Mammary epithelial cell (primary cell): ENCODE measurements around the gene EEFSEC.

Source experiments
- EZH2 ChIP-seq: IDR thresholded peaks from 2 replicates; pipeline ENCODE4 v1.6.1; 2012; ENCODE audit warnings: low read length, inconsistent platforms, borderline replicate concordance
- TF ChIP-seq, protein P1 (sequence below), 2 donors: IDR thresholded peaks in 1 of 2; conservative IDR thresholded peaks in 1 of 2; 2 replicates each; pipeline ENCODE4 v1.5.1; 2011 to 2012; ENCODE audit warnings: inconsistent platforms in 2 of 2, low read length in 2 of 2, mild to moderate bottlenecking in 2 of 2, control low read depth in 1 of 2, low read depth in 1 of 2; ENCODE audit not compliant: insufficient read depth in 1 of 2; ENCODE audit errors: extremely low read depth in 1 of 2

DNA sequence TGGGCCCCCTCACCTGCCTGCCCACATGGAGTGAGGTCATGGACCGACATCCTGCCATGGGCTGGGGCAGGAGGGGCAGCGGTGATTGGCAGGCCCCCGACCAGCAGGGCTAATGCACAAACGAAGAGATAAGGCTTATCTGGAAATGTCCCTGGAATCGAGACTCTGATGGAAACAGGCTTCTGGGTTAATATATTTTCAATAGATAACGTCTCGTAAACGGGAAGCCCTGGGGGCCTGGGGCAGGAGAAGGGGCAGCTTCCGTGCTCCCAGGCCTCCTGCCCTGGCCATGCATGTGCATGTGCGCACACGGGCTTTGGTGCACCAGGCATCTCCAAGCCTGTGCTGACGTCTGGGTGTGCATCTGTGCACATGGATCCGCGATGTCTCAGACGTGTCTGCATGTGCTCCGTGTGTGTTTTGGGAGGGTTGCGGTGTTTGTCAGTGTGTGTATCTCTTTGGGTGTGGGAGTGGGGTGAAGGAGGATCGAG, 258.3 kb downstream of the EEFSEC start:
- TF ChIP-seq, protein P1, sequence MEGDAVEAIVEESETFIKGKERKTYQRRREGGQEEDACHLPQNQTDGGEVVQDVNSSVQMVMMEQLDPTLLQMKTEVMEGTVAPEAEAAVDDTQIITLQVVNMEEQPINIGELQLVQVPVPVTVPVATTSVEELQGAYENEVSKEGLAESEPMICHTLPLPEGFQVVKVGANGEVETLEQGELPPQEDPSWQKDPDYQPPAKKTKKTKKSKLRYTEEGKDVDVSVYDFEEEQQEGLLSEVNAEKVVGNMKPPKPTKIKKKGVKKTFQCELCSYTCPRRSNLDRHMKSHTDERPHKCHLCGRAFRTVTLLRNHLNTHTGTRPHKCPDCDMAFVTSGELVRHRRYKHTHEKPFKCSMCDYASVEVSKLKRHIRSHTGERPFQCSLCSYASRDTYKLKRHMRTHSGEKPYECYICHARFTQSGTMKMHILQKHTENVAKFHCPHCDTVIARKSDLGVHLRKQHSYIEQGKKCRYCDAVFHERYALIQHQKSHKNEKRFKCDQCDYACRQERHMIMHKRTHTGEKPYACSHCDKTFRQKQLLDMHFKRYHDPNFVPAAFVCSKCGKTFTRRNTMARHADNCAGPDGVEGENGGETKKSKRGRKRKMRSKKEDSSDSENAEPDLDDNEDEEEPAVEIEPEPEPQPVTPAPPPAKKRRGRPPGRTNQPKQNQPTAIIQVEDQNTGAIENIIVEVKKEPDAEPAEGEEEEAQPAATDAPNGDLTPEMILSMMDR (conservative IDR thresholded peaks at IDR 0.05 in 1 of 2, IDR thresholded peaks at IDR 0.05 in 1 of 2; ENCODE audit: extremely low read depth in 1 of 2, insufficient read depth in 1 of 2, low read depth in 1 of 2, low read length in 2 of 2), result no peak
- TF ChIP-seq EZH2, result no peak
